Loucy (cell line): Measurements from ENCODE around the gene CDH13.

Experiments
- H2AFZ ChIP-seq: fragments of 200-600 bp; sonication (generic); 2 replicates; pipeline ENCODE4 v1.6.0; 2016; ENCODE audit warnings: antibody characterized with exemption, mild to moderate bottlenecking, low read length, moderate library complexity
- H3F3A ChIP-seq: fragments of 200-600 bp; 2 replicates; pipeline ENCODE4 v1.6.0; 2016; ENCODE audit warnings: antibody characterized with exemption, low read depth, mild to moderate bottlenecking
- H3K27me3 ChIP-seq: fragments of 200-600 bp; sonication (generic); 2 replicates; pipeline ENCODE4 v1.6.1; 2014; ENCODE audit warnings: low read length, mild to moderate bottlenecking; ENCODE audit not compliant: insufficient read depth, poor library complexity, severe bottlenecking
- H3K36me3 ChIP-seq: fragments of 200-600 bp; sonication (generic); 2 replicates; pipeline ENCODE4 v1.6.1; 2016; ENCODE audit warnings: low read length; ENCODE audit not compliant: insufficient read depth
- H3K4me1 ChIP-seq: fragments of 200-600 bp; sonication (generic); 2 replicates; pipeline ENCODE4 v1.5.1; 2014; ENCODE audit warnings: low read length, mild to moderate bottlenecking; ENCODE audit not compliant: insufficient read depth, poor library complexity, severe bottlenecking
- H3K4me2 ChIP-seq: fragments of 200-600 bp; sonication (generic); 2 replicates; pipeline ENCODE4 v1.6.0; 2014; ENCODE audit warnings: antibody characterized with exemption, low read length, low read depth, mild to moderate bottlenecking; ENCODE audit not compliant: poor library complexity, severe bottlenecking
- H3K4me3 ChIP-seq: fragments of 200-600 bp; sonication (generic); 2 replicates; pipeline ENCODE4 v1.5.1; 2014; ENCODE audit warnings: low read length, mild to moderate bottlenecking, mixed read lengths; ENCODE audit not compliant: poor library complexity, severe bottlenecking
- H3K79me2 ChIP-seq: fragments of 200-600 bp; sonication (generic); 2 replicates; pipeline ENCODE4 v1.6.1; 2014; ENCODE audit warnings: low read length; ENCODE audit not compliant: insufficient read depth
- H3K9ac ChIP-seq: fragments of 200-600 bp; sonication (generic); 2 replicates; pipeline ENCODE4 v1.6.0; 2014; ENCODE audit warnings: mild to moderate bottlenecking, low read depth, low read length, moderate library complexity; ENCODE audit not compliant: poor library complexity, severe bottlenecking
- H3K9me2 ChIP-seq: fragments of 200-600 bp; sonication (generic); replicated peaks from 2 replicates; pipeline ENCODE4 v1.6.1; 2016; ENCODE audit warnings: low read depth, low read length, mixed read lengths
- H3K9me3 ChIP-seq: fragments of 200-600 bp; sonication (generic); 2 replicates; pipeline ENCODE4 v1.6.1; 2014; ENCODE audit warnings: mild to moderate bottlenecking, antibody characterized with exemption, low read length, low read depth; ENCODE audit not compliant: insufficient read depth
- H4K20me1 ChIP-seq: fragments of 200-600 bp; sonication (generic); 2 replicates; pipeline ENCODE4 v1.6.0; 2014; ENCODE audit warnings: antibody characterized with exemption, low read length, mild to moderate bottlenecking; ENCODE audit not compliant: insufficient read depth, poor library complexity, severe bottlenecking
- CTCF ChIP-seq: fragments of 200-600 bp; sonication (generic); conservative IDR thresholded peaks from 2 replicates; pipeline ENCODE4 v1.5.1; 2014; ENCODE audit warnings: mild to moderate bottlenecking, antibody characterized with exemption, low read length
- EZH2phosphoT487 ChIP-seq: fragments of 200-600 bp; IDR thresholded peaks from 2 replicates; pipeline ENCODE4 v1.6.1; 2018; ENCODE audit warnings: antibody characterized with exemption, mild to moderate bottlenecking, moderate library complexity, borderline replicate concordance

Gene CDH13

DNA sequence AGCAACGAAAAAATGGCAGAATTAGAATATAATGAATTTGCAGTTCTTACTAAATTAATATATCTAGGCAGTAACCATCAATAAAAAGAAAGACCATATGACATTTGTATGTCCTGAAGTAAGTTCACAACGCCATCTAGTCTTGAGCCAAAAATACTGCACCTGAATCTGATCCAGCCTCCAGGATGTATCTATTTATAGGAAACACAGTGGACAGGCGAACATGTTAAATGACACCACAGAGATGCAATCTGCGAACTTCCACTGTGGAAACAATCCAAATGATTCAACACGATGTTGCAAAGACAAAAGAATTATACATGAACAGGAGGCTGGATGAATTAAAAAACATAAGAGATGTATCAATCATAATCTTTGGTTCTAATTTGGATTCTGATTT lies 197.6 kb downstream of the CDH13 start:
- Histone ChIP-seq H3K4me3 (no peak overlapping the region), H3K27me3 (no peaks in the 10 kb centered on the region), H3K79me2 (no peaks in the 10 kb centered on the region), H3K36me3 (no peaks in the 10 kb centered on the region), H3K9ac (no peak overlapping the region), H3K9me3 (no peaks in the 10 kb centered on the region), H3K9me2 (no peaks in the 10 kb centered on the region), H3F3A (no peaks in the 10 kb centered on the region), H4K20me1 (no peaks in the 10 kb centered on the region), H2AFZ (no peak overlapping the region), H3K4me2 (no peak overlapping the region), H3K4me1 (no peaks in the 10 kb centered on the region)
- TF ChIP-seq CTCF (no peak), EZH2phosphoT487 (no peak)

GRCh38 chr16:82829301-82829700 lies 202.5 kb downstream of the CDH13 start:
- H3K4me3 ChIP-seq = no peak overlapping the region
- no peak overlapping the region for H3K4me2 ChIP-seq
- no peaks in the 10 kb centered on the region for H3K27me3 ChIP-seq
- H3K4me1 ChIP-seq = no peaks in the 10 kb centered on the region
- H3K79me2 ChIP-seq = no peaks in the 10 kb centered on the region
- H3F3A ChIP-seq = no peaks in the 10 kb centered on the region
- no peaks in the 10 kb centered on the region for H3K9me3 ChIP-seq
- no peaks in the 10 kb centered on the region for H3K36me3 ChIP-seq
- H3K9ac ChIP-seq = no peak overlapping the region
- TF ChIP-seq CTCF = no peak
- TF ChIP-seq EZH2phosphoT487 = no peak
- no peaks in the 10 kb centered on the region for H3K9me2 ChIP-seq
- no peaks in the 10 kb centered on the region for H4K20me1 ChIP-seq
- no peak overlapping the region for H2AFZ ChIP-seq

- no peak overlapping the region for H3K9ac ChIP-seq
- no peaks in the 10 kb centered on the region for H4K20me1 ChIP-seq
- TF ChIP-seq EZH2phosphoT487 = no peak
- TF ChIP-seq CTCF = no peak
- H3K79me2 ChIP-seq = no peaks in the 10 kb centered on the region
- H2AFZ ChIP-seq = no peak overlapping the region
- H3K9me2 ChIP-seq = no peaks in the 10 kb centered on the region
- no peak overlapping the region for H3K4me3 ChIP-seq
- no peaks in the 10 kb centered on the region for H3K36me3 ChIP-seq
- no peaks in the 10 kb centered on the region for H3F3A ChIP-seq
- H3K4me2 ChIP-seq = no peak overlapping the region
- no peaks in the 10 kb centered on the region for H3K9me3 ChIP-seq
- H3K4me1 ChIP-seq = no peaks in the 10 kb centered on the region
- no peaks in the 10 kb centered on the region for H3K27me3 ChIP-seq
Observed at GRCh38 chr16:82830944-82831343, 204.2 kb downstream of the CDH13 start.
